Colonic mucosa (tissue), 4 donors: ENCODE results near the gene NFKBIZ. TPM values are rescaled to one million over a fixed set of nuclear protein-coding genes. Genes with fewer than 3 reads are reported as not detected.

ENCODE experiments used
- DNase-seq: peaks from one replicate; pipeline ENCODE4 v3.0.0-alpha.2; 2020
- H3K27ac ChIP-seq: fragments of 200-600 bp; one replicate; pipeline ENCODE4 v1.8.0; 2021
- H3K27me3 ChIP-seq: fragments of 200-600 bp; one replicate; pipeline ENCODE4 v1.8.0; 2021
- H3K36me3 ChIP-seq: fragments of 200-600 bp; one replicate; pipeline ENCODE4 v1.8.0; 2021
- H3K4me1 ChIP-seq: fragments of 200-600 bp; one replicate; pipeline ENCODE4 v1.8.0; 2021; ENCODE audit warnings: mild to moderate bottlenecking
- H3K4me3 ChIP-seq: fragments of 200-600 bp; one replicate; pipeline ENCODE4 v1.8.0; 2021
- H3K9ac ChIP-seq, 2 donors: one replicate each; pipeline ENCODE4 v1.7.0; 2013; ENCODE audit warnings: control low read depth in 2 of 2, low read depth in 2 of 2, low read length in 2 of 2
- H3K9me3 ChIP-seq: fragments of 200-600 bp; one replicate; pipeline ENCODE4 v1.8.0; 2021
- CTCF ChIP-seq: fragments of 200-600 bp; IDR thresholded peaks from one replicate; pipeline ENCODE4 v1.8.0; 2022; ENCODE audit warnings: antibody characterized with exemption, mild to moderate bottlenecking
- intact Hi-C: fragments of 100-400 bp; cut with DNase I; formaldehyde crosslinking; loops from one replicate; pipeline ENCODE4 v1.14.1; 2022
- total RNA-seq, 2 donors: library from RNA; stranded (reverse); fragmentation: NEBNext Ultra II Directional in 1 of 2; extraction: Animal tissue kit (Norgen Biotek cat#: 25700) in 1 of 2; gene quantifications; one replicate each; pipeline ENCODE4 v1.2.1, GENCODE V29; 2021
- donor health status: healthy.
- donor health status: DM: no; HTN: no; CAD: no.
- donor health status: DM: no; HTN: no; CAD: no.

Gene NFKBIZ
- total RNA-seq, 2 donors from 2014 or later = 69.4 to 96.2 TPM

GRCh38 chr3:101825904-101826445 lies 23.3 kb upstream of the NFKBIZ start:
- intact Hi-C loops = no loop called here
- no peaks in the 10 kb centered on the region for H3K9me3 ChIP-seq
- H3K27me3 ChIP-seq = no peaks in the 10 kb centered on the region
- peaks cover 11% of the 10 kb centered on the region for H3K4me1 ChIP-seq
- H3K27ac ChIP-seq = peak overlapping the region; percentile 6
- TF ChIP-seq CTCF = no peak
- H3K9ac ChIP-seq = peak overlapping the region in 1 of 2 donors; percentile 21
- H3K36me3 ChIP-seq = no peaks in the 10 kb centered on the region
- DNase-seq = no peak
- H3K4me3 ChIP-seq = no peak overlapping the region

GRCh38 chr3:101827211-101828174 lies 21.8 kb upstream of the NFKBIZ start:
- peak; percentile 84 for DNase-seq
- Histone ChIP-seq H3K4me1 (peaks cover 11% of the 10 kb centered on the region), H3K4me3 (peak overlapping the region; percentile 41), H3K27ac (peak overlapping the region; percentile 89), H3K27me3 (no peaks in the 10 kb centered on the region), H3K36me3 (no peaks in the 10 kb centered on the region), H3K9me3 (no peaks in the 10 kb centered on the region), H3K9ac (peak overlapping the region; percentile 41 to 97)
- no peak for TF ChIP-seq CTCF
- intact Hi-C loops = no loop called here

DNA sequence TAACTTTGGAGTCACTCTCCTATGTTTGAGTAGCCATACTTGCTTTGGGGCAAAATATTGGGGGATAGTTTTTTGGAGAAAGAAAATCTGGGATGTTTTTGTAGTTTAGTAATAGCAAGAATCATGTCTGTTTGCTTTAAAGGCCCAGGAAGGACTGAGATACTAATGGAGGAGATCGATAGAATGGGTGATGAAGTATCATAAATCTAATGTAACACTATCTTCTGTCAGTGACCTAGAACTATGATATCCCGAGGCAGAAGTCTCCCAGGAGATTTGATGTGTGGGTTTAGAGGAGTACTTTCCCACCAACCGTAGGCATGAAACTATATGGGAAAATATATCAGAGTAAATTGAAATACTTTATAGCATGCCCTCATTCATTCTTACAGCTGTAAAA lies 21.0 kb upstream of the NFKBIZ start:
- peak overlapping the region in 1 of 2 donors; percentile 97 for H3K9ac ChIP-seq
- peaks cover 12% of the 10 kb centered on the region for H3K4me1 ChIP-seq
- intact Hi-C loops = no loop called here
- no peaks in the 10 kb centered on the region for H3K9me3 ChIP-seq
- H3K27ac ChIP-seq = peak overlapping the region; percentile 89
- peak overlapping the region; percentile 41 for H3K4me3 ChIP-seq
- no peaks in the 10 kb centered on the region for H3K27me3 ChIP-seq
- no peaks in the 10 kb centered on the region for H3K36me3 ChIP-seq
- DNase-seq = no peak
- TF ChIP-seq CTCF = no peak

DNA sequence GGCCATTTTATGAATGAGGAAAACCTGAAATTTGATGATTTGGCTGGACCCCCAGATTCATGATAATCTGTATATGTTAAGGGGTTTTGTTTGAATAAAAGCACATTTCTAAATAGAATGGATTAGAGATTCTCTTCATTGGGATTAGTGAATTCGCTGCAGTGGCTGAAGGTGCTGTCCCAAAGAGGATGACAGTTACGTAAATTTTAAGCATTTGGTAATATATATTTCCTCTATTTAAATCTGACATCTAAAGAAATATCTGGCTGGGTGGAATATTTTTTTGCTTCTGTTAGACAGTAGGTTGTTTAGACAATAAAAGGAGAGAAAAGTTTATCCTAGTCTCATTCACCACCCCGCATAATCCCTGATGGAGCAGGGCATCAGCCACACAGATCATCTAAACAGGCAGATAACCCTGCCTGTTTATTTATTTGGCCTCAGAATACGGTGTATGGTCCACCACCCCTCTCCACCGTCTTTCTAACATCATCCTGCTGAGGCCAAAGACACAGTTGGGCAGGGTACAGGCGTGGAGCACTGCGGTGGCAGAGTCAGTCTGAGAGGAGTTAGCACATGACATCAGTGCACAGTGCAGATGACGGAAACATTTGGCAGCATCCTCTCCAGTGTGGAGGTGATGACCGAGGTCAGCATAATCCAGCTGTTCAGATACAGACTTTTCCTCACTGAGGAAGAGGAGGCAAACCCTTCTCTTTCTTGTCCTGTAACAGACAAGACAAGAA lies 20.4 kb upstream of the NFKBIZ start:
- Histone ChIP-seq H3K9me3 (no peaks in the 10 kb centered on the region), H3K4me3 (no peak overlapping the region), H3K9ac (peak overlapping the region in 1 of 2 donors; percentile 97), H3K27me3 (no peaks in the 10 kb centered on the region), H3K36me3 (no peaks in the 10 kb centered on the region), H3K27ac (peak overlapping the region; percentile 89), H3K4me1 (peaks cover 15% of the 10 kb centered on the region)
- peak; percentile 73 for DNase-seq
- TF ChIP-seq CTCF = no peak
- intact Hi-C loops = no loop called here

- Histone ChIP-seq H3K9me3 (no peaks in the 10 kb centered on the region), H3K27ac (peak overlapping the region; percentile 89), H3K36me3 (no peaks in the 10 kb centered on the region), H3K9ac (peak overlapping the region in 1 of 2 donors; percentile 42), H3K4me3 (no peak overlapping the region), H3K27me3 (no peaks in the 10 kb centered on the region), H3K4me1 (peaks cover 15% of the 10 kb centered on the region)
- no peak for DNase-seq
- no peak for TF ChIP-seq CTCF
- intact Hi-C loops = no loop called here
Observed at GRCh38 chr3:101829437-101829830, 19.9 kb upstream of the NFKBIZ start.
